Hair follicular keratinocyte (primary cell): ENCODE measurements around the gene NLGN4X. TPM values are rescaled to one million over a fixed set of nuclear protein-coding genes. Genes with fewer than 3 reads are reported as not detected.

ENCODE experiments used
- total RNA-seq: library from RNA; depleted of rRNA; stranded (reverse); fragments of >200 nt; gene quantifications from 2 replicates; pipeline ENCODE4 v1.2.3, GENCODE V29; 2015

NLGN4X gene
- 0.08 TPM in 1 of 2 replicates, not detected in the other for total RNA-seq

GRCh38 chrX:6228720-6229119 lies at the start of gene NLGN4X:
TSS of gene NLGN4X (minus strand) at chrX:6228867. CDS start at chrX:6151466, 77,401 bp downstream.

